Measurements from ENCODE around the gene ESRRA. TPM values are rescaled to one million over a fixed set of nuclear protein-coding genes. Genes with fewer than 3 reads are reported as not detected.
A peak's percentile ranks its signal among the peaks of the same experiment; 100 is the strongest.

ESRRA gene
- total RNA-seq, 1 donor: 21.6 TPM

- H3K4me3 ChIP-seq (ENCODE audit: low read depth, low read length): no peak overlapping the region
- DNase-seq (ENCODE audit: low read depth): no peak
- TF ChIP-seq, protein P1, sequence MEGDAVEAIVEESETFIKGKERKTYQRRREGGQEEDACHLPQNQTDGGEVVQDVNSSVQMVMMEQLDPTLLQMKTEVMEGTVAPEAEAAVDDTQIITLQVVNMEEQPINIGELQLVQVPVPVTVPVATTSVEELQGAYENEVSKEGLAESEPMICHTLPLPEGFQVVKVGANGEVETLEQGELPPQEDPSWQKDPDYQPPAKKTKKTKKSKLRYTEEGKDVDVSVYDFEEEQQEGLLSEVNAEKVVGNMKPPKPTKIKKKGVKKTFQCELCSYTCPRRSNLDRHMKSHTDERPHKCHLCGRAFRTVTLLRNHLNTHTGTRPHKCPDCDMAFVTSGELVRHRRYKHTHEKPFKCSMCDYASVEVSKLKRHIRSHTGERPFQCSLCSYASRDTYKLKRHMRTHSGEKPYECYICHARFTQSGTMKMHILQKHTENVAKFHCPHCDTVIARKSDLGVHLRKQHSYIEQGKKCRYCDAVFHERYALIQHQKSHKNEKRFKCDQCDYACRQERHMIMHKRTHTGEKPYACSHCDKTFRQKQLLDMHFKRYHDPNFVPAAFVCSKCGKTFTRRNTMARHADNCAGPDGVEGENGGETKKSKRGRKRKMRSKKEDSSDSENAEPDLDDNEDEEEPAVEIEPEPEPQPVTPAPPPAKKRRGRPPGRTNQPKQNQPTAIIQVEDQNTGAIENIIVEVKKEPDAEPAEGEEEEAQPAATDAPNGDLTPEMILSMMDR (IDR thresholded peaks at IDR 0.05; ENCODE audit: insufficient read depth, low read length): no peak
These were observed 45.9 kb downstream of the ESRRA start for GRCh38 chr11:64351136-64351631.

- no peak overlapping the region for H3K4me3 ChIP-seq (ENCODE audit: low read depth, low read length)
- TF ChIP-seq, protein P1 (IDR thresholded peaks at IDR 0.05; ENCODE audit: insufficient read depth, low read length): no peak
- DNase-seq (ENCODE audit: low read depth): no peak
These were observed 47.0 kb downstream of the ESRRA start for GRCh38 chr11:64352099-64352994.

DNA sequence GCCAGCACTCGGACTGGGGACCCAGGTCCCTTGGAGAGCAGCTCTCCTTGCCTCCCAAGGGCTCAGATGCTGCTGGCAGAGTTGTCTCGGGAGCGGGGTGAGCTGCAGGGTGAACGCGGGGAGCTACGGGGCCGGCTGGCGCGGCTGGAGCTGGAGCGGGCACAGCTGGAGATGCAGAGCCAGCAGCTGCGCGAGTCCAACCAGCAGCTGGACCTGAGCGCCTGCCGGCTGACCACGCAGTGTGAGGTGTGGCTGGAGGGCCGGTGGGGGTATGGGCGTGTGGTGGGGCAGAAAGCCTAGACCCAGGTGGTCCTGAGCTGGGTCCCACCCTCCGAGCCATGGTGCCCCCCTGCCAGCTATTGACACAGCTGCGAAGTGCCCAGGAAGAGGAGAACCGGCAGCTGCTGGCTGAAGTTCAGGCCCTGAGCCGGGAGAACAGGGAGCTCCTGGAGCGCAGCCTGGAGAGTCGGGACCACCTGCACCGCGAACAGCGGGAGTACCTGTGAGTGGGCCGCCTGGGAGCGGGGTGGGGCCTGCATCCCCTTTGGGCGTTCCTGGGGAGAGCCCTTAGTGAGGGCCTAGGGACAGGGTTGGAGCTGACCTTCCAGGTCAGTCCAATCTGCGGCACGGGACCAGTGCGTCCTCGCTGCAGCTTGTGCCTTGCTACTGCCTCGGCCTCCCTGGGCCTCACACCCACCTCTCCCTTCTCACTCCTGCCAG is 47.8 kb downstream of the ESRRA start:
- DNase-seq (ENCODE audit: low read depth): no peak
- H3K4me3 ChIP-seq (ENCODE audit: low read depth, low read length): no peak overlapping the region
- TF ChIP-seq, protein P1 (IDR thresholded peaks at IDR 0.05; ENCODE audit: insufficient read depth, low read length): no peak

GRCh38 chr11:64353715-64354506 is 48.6 kb downstream of the ESRRA start:
- TF ChIP-seq, protein P1 (IDR thresholded peaks at IDR 0.05; ENCODE audit: insufficient read depth, low read length): no peak
- no peak overlapping the region for H3K4me3 ChIP-seq (ENCODE audit: low read depth, low read length)
- DNase-seq (ENCODE audit: low read depth): no peak

- peak; percentile 77 for DNase-seq (ENCODE audit: low read depth)
- TF ChIP-seq, protein P1 (IDR thresholded peaks at IDR 0.05; ENCODE audit: insufficient read depth, low read length): peak; percentile 86
- peak overlapping the region; percentile 49 for H3K4me3 ChIP-seq (ENCODE audit: low read depth, low read length)
These were observed 50.0 kb downstream of the ESRRA start for GRCh38 chr11:64355078-64355940.

All from fibroblast of the aortic adventitia (primary cell).